DMS53 (cell line): ENCODE measurements around the gene ESPNL.

Experiments
- DNase-seq: peaks from one replicate; lab custom pipeline; 2025; lab: John Stamatoyannopoulos, UW

ESPNL gene

DNA sequence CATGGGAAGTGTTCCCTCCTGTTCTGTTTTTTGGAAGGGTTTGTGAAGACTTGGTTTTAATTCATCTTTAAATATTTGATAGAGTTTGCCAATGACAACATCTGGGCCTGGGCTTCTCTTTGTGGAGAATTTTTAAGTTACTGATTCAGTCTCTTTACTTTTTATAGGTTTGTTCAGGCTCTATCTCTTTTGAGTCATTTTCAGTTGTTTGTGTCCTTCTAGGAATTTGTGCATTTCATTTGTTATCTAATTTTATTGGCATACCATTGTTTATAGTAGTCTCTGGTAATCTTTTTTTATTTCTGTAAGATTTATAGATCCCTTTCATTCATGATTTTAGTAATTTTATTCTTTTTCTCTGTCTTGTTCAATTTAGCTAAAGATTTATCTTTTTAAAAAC lies 24.7 kb upstream of the ESPNL start:
- DNase-seq, result no peak

DNA sequence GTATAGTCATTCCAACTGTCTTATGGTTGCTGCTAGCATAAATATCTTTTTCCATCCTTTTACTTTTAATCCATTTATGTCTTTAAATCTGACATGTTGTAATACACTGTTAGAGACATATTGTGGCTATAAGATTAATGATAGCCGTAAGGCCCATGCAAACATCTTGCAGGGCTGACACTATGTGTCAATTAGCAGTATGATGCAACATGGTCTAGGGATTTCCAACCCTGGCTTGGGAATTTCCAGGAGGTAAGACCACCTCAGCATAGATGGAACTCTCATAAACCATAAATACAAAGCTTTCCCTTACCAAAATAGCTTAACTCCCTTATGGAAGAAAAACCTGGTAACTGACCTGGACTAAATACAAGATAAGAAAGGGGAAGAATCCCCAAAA lies 22.8 kb upstream of the ESPNL start:
- DNase-seq, result no peak

GRCh38 chr2:238079874-238080327 lies 20.2 kb upstream of the ESPNL start:
- DNase-seq, result no peak

DNA sequence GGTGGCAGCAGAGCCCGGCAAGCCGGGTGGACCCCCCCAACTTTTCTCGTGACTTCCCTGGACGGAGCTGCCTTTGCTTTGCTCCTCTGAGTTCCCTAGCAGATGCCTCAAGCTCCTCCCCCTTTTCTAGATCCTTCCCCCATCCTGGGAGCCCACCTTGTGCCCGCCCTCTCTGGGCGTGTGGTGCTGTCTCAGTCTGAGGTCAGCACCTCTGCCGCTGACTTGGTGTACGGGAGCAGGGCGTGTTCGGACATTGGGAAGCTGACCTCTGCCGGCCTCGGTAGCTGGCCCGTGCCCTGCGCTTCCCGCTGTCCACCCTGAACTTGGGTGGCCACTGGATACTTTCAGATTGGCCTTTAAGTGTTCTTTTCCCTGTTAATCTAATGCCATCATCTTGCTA lies 19.6 kb upstream of the ESPNL start:
- no peak for DNase-seq

DNA sequence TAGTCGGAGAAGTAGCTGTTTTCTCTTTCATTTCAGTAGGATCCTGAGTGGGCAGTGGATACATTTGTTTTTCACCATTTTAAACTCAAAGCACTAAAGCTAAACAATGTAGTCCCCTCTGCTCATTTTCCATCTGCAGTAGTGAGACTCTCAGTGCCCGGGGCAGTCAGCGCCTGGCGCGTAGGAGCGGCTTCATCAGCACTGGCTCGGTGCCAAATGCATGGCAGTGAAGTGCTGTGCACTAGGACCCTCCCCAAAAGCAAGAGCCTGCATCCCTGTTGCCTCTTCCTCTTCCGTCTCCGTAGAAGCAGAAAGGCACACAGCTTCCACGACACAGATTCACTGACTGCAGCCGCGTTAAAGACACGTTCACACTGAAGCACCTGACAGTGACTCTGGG lies 19.0 kb upstream of the ESPNL start:
- DNase-seq, result no peak

DNA sequence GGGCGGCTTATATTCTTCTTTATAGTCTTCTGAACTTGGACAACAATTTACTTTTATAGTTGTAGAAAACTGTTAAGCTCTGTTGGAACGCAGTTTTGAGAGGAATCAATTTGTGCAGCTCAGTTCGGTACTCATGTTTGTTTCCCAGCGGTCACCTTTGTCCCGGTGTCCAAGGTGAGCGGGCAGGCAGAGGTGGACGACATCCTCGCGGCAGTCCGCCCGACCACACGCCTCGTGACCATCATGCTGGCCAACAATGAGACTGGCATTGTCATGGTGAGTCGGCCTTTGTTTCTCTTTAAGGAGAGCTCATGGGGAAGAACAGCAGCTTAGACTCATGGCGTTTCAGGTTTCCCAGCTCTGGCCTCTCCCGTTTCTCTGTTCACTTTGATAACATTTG lies 18.6 kb upstream of the ESPNL start:
- DNase-seq, result no peak

GRCh38 chr2:238082151-238082550 lies 18.0 kb upstream of the ESPNL start:
- no peak for DNase-seq

- DNase-seq, result no peak
These were observed 17.3 kb upstream of the ESPNL start for GRCh38 chr2:238082827-238083226.

- DNase-seq, result no peak
These were observed 16.2 kb upstream of the ESPNL start for GRCh38 chr2:238083919-238084318.

DNA sequence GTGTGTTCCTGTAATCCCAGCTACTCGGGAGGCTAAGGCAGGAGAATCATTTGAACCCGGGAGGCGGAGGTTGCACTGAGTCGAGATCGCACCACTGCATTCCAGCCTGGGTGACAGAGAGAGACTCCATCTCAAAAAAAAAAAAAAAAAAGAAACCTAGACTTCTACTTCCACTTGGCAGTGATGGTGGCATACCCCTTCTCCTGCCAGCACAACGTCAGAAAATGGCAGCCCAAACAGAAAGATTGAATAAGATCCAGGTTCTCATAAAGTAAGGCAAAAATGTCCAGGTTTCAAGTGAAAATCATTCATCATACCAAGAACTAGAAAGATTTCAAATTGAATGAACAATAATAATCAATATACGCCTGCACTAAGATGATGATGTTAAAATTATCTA lies 15.4 kb upstream of the ESPNL start:
- no peak for DNase-seq

DNA sequence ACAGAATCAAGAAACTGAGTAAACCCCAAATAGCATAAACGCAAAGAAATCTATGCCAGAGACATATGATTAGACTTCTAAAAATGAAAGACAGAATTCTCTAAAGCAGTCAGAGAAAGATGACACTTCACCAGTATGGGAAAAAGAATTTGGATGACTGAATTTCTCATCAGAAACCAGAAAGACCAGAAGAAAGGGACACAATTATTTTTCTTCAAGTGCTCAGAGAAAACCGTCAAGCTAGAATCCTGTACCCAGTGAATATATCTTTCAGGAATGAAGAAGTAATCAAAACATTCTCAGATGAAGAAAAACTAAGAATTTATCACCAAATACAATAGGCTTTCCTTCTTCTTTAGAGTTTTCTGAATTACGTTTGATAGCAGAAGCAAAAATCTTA lies 14.2 kb upstream of the ESPNL start:
- DNase-seq, result no peak

GRCh38 chr2:238087211-238087610 lies 12.9 kb upstream of the ESPNL start:
- no peak for DNase-seq

- DNase-seq, result no peak
These were observed 9.3 kb upstream of the ESPNL start for GRCh38 chr2:238090887-238091286.

- DNase-seq, result no peak
These were observed 8.6 kb upstream of the ESPNL start for GRCh38 chr2:238091436-238092060.

GRCh38 chr2:238092486-238093035 lies 7.6 kb upstream of the ESPNL start:
- DNase-seq, result no peak

GRCh38 chr2:238093181-238094140 lies 6.7 kb upstream of the ESPNL start:
- no peak for DNase-seq

DNA sequence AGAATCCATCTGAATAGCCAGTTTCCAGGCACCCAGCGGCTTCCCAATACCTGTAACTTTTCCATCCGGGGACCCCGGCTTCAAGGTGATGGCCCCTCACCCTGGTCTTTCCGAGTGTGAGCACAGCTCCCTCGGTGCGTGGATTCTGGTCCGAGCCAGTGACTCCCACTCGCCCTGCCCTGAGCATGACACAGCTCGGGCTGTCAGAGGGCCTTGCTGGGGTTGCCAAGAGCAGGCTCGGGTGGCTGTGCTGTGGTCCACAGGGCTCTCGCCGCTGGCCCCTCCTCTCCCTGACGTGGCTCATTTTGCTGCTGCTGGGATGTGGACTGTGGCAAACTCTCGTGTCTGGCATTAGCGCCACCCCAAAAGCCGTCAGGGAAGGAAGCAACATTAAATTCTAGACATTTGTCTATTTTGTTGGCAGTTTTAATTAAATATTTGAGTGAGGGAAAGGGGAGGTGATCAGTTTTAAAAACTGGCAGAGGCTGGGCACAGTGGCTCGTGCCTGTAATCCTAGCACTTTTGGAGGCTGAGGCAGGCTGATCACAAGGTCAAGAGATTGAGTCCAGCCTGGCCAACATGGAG lies 5.6 kb upstream of the ESPNL start:
- no peak for DNase-seq

DNA sequence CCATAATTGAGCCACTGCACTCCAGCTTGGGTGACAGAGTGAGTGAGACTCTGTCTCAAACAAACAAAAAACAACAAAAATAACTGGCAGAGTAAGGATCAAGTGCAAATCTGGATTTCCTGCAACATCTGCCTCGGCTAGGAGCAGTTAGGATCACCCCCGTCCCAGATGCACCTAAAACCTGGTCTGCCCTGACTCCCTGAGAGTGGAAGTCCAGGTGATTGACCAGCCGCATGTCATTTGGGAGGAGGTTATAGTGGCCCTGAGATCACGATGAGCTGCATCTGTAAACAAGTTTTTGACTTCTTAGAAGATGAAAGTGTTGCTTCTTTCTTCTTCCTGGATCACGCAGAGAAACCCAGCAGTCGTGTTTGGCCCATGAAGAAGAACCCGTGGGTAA lies 5.0 kb upstream of the ESPNL start:
- no peak for DNase-seq

DNA sequence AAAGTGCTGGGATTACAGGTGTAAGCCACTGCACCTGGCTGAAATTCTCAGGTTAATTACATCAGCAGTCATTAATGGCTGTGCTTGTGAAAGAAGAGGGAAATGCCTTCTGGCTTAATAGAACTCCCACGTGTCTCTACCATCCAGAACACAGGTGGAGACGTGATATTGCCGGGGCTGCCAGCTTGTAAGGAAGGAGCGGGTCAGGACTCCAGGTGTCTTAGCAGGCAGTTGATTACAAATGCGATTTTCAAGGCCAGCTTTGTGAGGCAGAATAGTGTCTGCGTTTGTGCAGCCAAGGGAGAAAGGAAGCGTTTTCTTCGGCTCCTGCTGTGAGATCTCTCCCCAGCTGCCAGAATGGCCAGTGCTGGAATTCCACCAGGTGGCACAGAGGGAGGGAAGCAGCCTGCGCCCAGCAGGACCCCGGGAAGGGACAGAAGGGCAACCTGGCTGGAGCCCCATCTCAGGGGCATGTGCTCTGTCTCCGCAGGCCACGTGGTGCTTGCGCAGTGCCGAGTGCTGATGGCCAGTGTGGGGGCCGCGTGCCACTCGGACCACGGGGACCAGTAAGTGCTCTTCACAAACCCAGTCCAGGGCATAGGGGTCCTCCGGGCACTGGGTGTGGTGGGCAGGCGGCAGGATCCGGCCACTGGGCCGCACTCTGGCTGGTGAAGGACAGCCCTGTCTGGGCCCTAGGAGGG lies 3.7 kb upstream of the ESPNL start:
- DNase-seq, result no peak

GRCh38 chr2:238097201-238097987 lies 2.7 kb upstream of the ESPNL start:
- DNase-seq, result no peak
